ENCODE data around the gene CUL3. TPM values are rescaled to one million over a fixed set of nuclear protein-coding genes. Genes with fewer than 3 reads are reported as not detected.

The CUL3 gene
- total RNA-seq, 2 donors from 2014 or later: 26.5 to 33.3 TPM

- ATAC-seq: no peak
These were observed 52.2 kb downstream of the CUL3 start for GRCh38 chr2:224532931-224533330.

GRCh38 chr2:224532441-224532840 is 52.7 kb downstream of the CUL3 start:
- WGBS, 2 donors: 89 to 92% methylated on average over 1 of the region's 1 CpG
- no peaks in the 10 kb centered on the region for H3K4me1 ChIP-seq
- H3K4me3 ChIP-seq: no peak overlapping the region
- H3K27me3 ChIP-seq: no peaks in the 10 kb centered on the region
- TF ChIP-seq POLR2A (IDR thresholded peaks at IDR 0.05) (no peak), CTCF (IDR thresholded peaks at IDR 0.05) (no peak)
- no peaks in the 10 kb centered on the region for H3K9me3 ChIP-seq
- intact Hi-C loops (cut with DNase I): no loop called here
- H3K27ac ChIP-seq: no peak overlapping the region
- ATAC-seq (no peak), DNase-seq (no peak)
- H3K36me3 ChIP-seq (replicated peaks in 1 of 2; ENCODE audit: insufficient read depth in 1 of 2, low read depth in 2 of 2): no peaks in the 10 kb centered on the region

More at GRCh38 chr2:224532931-224533330, 52.2 kb downstream of the CUL3 start:
- Histone ChIP-seq H3K27ac (no peak overlapping the region), H3K4me1 (no peaks in the 10 kb centered on the region), H3K27me3 (no peaks in the 10 kb centered on the region), H3K4me3 (no peak overlapping the region), H3K9me3 (no peaks in the 10 kb centered on the region), H3K36me3 (replicated peaks in 1 of 2; ENCODE audit: insufficient read depth in 1 of 2, low read depth in 2 of 2) (no peaks in the 10 kb centered on the region)
- 96 to 98% methylated on average over 3 of the region's 3 CpGs for WGBS, 2 donors
- DNase-seq: no peak
- TF ChIP-seq CTCF (IDR thresholded peaks at IDR 0.05): no peak
- no peak for TF ChIP-seq POLR2A (IDR thresholded peaks at IDR 0.05)
- intact Hi-C loops (cut with DNase I): no loop called here

- WGBS, 2 donors: 60 to 96% methylated on average over 2 to 3 of the region's 3 CpGs
- Histone ChIP-seq H3K9me3 (no peaks in the 10 kb centered on the region), H3K27me3 (no peaks in the 10 kb centered on the region), H3K4me1 (peaks cover 16% of the 10 kb centered on the region), H3K36me3 (replicated peaks in 1 of 2; ENCODE audit: insufficient read depth in 1 of 2, low read depth in 2 of 2) (no peaks in the 10 kb centered on the region), H3K27ac (no peak overlapping the region), H3K4me3 (no peak overlapping the region)
- TF ChIP-seq POLR2A (IDR thresholded peaks at IDR 0.05): no peak
- no peak for TF ChIP-seq CTCF (IDR thresholded peaks at IDR 0.05)
- DNase-seq: no peak
- no peak for ATAC-seq
- intact Hi-C loops (cut with DNase I): no loop called here
These were observed 57.0 kb downstream of the CUL3 start for GRCh38 chr2:224528171-224528570.

GRCh38 chr2:224525774-224526173 is 59.4 kb downstream of the CUL3 start:
- Histone ChIP-seq H3K36me3 (replicated peaks in 1 of 2; ENCODE audit: insufficient read depth in 1 of 2, low read depth in 2 of 2) (no peaks in the 10 kb centered on the region), H3K4me3 (no peak overlapping the region), H3K27me3 (no peaks in the 10 kb centered on the region), H3K9me3 (no peaks in the 10 kb centered on the region), H3K27ac (no peak overlapping the region), H3K4me1 (peaks cover 23% of the 10 kb centered on the region)
- intact Hi-C loops (cut with DNase I): no loop called here
- ATAC-seq: no peak
- DNase-seq: no peak
- 55 to 58% methylated on average over 1 of the region's 1 CpG for WGBS, 2 donors
- TF ChIP-seq POLR2A (IDR thresholded peaks at IDR 0.05) (no peak), CTCF (IDR thresholded peaks at IDR 0.05) (no peak)

- intact Hi-C loops (cut with DNase I): no loop called here
- no peak overlapping the region for H3K4me3 ChIP-seq
- H3K36me3 ChIP-seq (replicated peaks in 1 of 2; ENCODE audit: insufficient read depth in 1 of 2, low read depth in 2 of 2): no peaks in the 10 kb centered on the region
- TF ChIP-seq POLR2A (IDR thresholded peaks at IDR 0.05): no peak
- TF ChIP-seq CTCF (IDR thresholded peaks at IDR 0.05): no peak
- ATAC-seq: no peak
- H3K27me3 ChIP-seq: no peaks in the 10 kb centered on the region
- peaks cover 34% of the 10 kb centered on the region for H3K4me1 ChIP-seq
- no peaks in the 10 kb centered on the region for H3K9me3 ChIP-seq
- 89 to 95% methylated on average over 2 of the region's 2 CpGs for WGBS, 2 donors
- no peak overlapping the region for H3K27ac ChIP-seq
- no peak for DNase-seq
These were observed 60.5 kb downstream of the CUL3 start for GRCh38 chr2:224524657-224525056.

Data from body of pancreas (tissue), 4 donors.